ENCODE results near the gene PRKAB1.

PRKAB1 gene

GRCh38 chr12:119714614-119715267, 46.8 kb downstream of the PRKAB1 start:
- no peak for DNase-seq

- DNase-seq = peak; percentile 33
These were observed 47.3 kb downstream of the PRKAB1 start for GRCh38 chr12:119715268-119715620.

GRCh38 chr12:119718141-119718540, 50.2 kb downstream of the PRKAB1 start:
- no peak for DNase-seq

GRCh38 chr12:119720349-119720748, 52.4 kb downstream of the PRKAB1 start:
- DNase-seq = no peak

GRCh38 chr12:119721306-119721705, 53.4 kb downstream of the PRKAB1 start:
- DNase-seq = no peak

- no peak for DNase-seq
These were observed 57.6 kb downstream of the PRKAB1 start for GRCh38 chr12:119725523-119725922.

GRCh38 chr12:119727600-119728443, 59.9 kb downstream of the PRKAB1 start:
- no peak for DNase-seq

- no peak for DNase-seq
These were observed 60.5 kb downstream of the PRKAB1 start for GRCh38 chr12:119728444-119728745.

- DNase-seq = no peak
These were observed 61.9 kb downstream of the PRKAB1 start for GRCh38 chr12:119729871-119730270.

GRCh38 chr12:119730381-119730780, 62.4 kb downstream of the PRKAB1 start:
- DNase-seq = no peak

Data from kidney glomerular epithelial cell (primary cell).